Choroid plexus epithelial cell (primary cell): Measurements from ENCODE around the gene FBXO48.
"Not testable (repeated sequence)": the region's sequence is repeated elsewhere in the genome, so short reads cannot be mapped to it uniquely, and the experiment has no call there.

Source experiments
- DNase-seq: peaks from one replicate; pipeline ENCODE4 v3.0.0-alpha.2; 2010; ENCODE audit warnings: low read depth
- H3K4me3 ChIP-seq: 2 replicates; pipeline ENCODE4 v1.5.1; 2011; ENCODE audit warnings: low read depth, mild to moderate bottlenecking, control low read depth, low read length, moderate library complexity
- TF ChIP-seq, protein P1 (sequence below): conservative IDR thresholded peaks from 2 replicates; pipeline ENCODE4 v1.5.1; 2011; ENCODE audit warnings: low read depth, mild to moderate bottlenecking, control low read depth, inconsistent platforms, low read length, moderate library complexity

Gene FBXO48

DNA sequence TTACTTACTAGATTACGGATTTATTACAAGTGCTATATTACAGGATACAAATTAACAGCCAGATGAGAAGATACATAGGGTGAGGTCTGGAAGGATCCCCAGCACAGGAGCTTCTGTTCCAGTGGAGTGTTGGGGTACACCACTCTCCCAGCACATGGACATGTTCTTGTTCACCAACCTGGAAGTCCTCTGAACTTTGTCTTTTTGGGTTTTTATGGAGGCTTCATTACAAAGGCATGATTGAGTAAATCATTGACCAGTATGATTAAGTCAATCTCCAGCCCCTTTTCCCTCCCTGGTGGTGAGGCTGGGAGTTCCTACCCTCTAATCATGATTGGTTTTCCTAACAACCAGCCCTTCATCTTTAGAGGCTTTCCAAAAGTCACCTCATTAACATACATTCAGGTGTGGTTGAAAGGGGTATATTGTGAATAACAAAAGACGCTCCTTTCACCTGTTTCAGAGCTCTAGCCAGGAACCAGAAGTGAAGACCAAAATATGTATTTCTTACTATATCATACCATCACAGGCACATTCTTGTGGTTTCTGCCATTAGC lies 38.6 kb upstream of the FBXO48 start:
- TF ChIP-seq, protein P1, sequence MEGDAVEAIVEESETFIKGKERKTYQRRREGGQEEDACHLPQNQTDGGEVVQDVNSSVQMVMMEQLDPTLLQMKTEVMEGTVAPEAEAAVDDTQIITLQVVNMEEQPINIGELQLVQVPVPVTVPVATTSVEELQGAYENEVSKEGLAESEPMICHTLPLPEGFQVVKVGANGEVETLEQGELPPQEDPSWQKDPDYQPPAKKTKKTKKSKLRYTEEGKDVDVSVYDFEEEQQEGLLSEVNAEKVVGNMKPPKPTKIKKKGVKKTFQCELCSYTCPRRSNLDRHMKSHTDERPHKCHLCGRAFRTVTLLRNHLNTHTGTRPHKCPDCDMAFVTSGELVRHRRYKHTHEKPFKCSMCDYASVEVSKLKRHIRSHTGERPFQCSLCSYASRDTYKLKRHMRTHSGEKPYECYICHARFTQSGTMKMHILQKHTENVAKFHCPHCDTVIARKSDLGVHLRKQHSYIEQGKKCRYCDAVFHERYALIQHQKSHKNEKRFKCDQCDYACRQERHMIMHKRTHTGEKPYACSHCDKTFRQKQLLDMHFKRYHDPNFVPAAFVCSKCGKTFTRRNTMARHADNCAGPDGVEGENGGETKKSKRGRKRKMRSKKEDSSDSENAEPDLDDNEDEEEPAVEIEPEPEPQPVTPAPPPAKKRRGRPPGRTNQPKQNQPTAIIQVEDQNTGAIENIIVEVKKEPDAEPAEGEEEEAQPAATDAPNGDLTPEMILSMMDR: no peak
- no peak overlapping the region for H3K4me3 ChIP-seq
- no peak for DNase-seq

DNA sequence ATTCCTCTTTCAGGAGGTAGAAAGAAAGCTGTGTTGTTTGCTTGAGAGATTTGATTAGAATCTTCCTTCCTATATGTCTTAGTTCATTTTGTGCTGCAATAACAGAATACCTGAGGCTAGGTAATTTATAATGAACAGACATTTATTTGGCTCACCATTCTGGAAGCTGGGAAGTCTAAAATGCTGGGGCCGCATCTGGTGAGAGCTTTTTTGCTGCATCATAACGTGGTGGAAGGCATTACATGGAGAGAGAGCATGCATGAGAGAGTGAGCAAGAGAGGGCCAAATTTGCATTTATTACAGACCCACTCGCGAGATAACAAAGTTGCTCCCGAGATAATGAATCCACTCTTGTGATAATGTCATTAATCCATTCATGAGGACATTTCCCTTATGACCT lies 34.7 kb upstream of the FBXO48 start:
- TF ChIP-seq, protein P1: no peak
- no peak for DNase-seq
- no peak overlapping the region for H3K4me3 ChIP-seq

GRCh38 chr2:68500649-68501048 lies 33.6 kb upstream of the FBXO48 start:
- no peak overlapping the region for H3K4me3 ChIP-seq
- TF ChIP-seq, protein P1: no peak
- no peak for DNase-seq

GRCh38 chr2:68499133-68499532 lies 32.0 kb upstream of the FBXO48 start:
- TF ChIP-seq, protein P1: no peak
- H3K4me3 ChIP-seq: no peak overlapping the region
- DNase-seq: no peak

DNA sequence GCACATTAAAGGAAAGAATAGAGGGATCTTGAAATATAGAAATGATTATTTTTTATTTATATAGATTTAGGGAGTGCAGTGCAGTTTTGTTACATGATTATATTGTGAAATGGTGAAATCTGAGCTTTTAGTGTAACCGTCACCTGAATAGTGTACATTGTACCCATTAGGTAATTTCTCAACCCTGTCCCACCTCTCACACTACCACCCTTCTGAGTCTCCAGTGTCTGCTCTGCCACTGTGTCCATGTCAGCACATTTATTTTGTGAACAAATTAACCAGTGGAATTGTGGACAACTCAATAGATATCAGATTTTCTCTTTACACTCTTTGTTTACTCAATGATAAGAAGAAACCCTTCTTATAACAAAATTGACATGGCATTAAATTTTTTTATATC lies 24.5 kb upstream of the FBXO48 start:
- no peak overlapping the region for H3K4me3 ChIP-seq
- no peak for DNase-seq
- TF ChIP-seq, protein P1: no peak

DNA sequence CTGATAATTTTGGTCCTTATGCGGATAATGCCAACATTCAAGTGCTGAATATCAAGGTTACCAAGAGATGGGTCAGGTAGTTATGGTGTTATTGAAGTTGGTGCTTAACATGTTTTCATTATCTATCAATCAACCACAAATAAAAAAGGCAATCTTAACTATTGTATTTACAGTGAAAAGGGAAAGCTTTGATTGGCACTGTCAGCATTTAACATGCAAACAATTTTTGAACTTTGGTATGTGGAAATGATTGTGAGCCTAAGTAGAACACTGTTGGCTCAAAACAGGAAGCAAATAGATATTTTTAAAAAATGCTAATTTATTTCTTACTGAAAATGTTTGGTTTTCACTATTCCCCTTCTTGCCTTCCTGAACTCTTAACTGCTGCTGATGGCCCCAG lies 22.2 kb upstream of the FBXO48 start:
- TF ChIP-seq, protein P1: no peak
- DNase-seq: no peak
- H3K4me3 ChIP-seq: no peak overlapping the region

- DNase-seq: peak; percentile 54
- H3K4me3 ChIP-seq: not testable (repeated sequence)
Observed at GRCh38 chr2:68488605-68489004, 21.5 kb upstream of the FBXO48 start.

- TF ChIP-seq, protein P1: peak; percentile 47
- no peak overlapping the region for H3K4me3 ChIP-seq
- DNase-seq: peak; percentile 62
Observed at GRCh38 chr2:68487773-68488355, 20.8 kb upstream of the FBXO48 start.
